VCaP (cell line): Measurements from ENCODE around the gene CFAP100.

Experiments
- H3K27ac ChIP-seq: fragments of 450-650 bp; 2 replicates; pipeline ENCODE4 v1.5.1; 2017
- TF ChIP-seq, protein P1 (sequence below): fragments of 450-650 bp; conservative IDR thresholded peaks from 2 replicates; pipeline ENCODE4 v1.5.1; 2017; ENCODE audit warnings: mild to moderate bottlenecking, moderate library complexity

CFAP100 gene

DNA sequence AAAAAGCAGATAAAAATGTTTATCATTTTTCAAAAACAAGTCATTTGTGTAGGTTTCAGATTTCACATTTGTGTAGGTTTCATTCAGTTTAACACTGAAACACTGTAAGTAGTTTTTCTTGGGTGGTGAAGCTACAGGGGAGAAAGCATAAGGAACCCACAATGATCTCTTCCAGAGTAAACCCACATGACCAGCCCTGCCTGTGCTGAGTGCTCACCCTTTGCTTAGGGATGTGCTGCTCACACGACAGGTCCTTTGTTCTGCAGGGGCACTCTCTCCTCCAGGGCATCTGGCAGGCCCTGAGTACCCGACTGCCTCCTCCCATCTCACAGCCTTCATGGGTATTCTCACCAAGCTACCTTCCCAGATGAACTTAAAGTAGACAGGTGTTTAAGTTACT is 52.1 kb downstream of the CFAP100 start:
- TF ChIP-seq, protein P1, sequence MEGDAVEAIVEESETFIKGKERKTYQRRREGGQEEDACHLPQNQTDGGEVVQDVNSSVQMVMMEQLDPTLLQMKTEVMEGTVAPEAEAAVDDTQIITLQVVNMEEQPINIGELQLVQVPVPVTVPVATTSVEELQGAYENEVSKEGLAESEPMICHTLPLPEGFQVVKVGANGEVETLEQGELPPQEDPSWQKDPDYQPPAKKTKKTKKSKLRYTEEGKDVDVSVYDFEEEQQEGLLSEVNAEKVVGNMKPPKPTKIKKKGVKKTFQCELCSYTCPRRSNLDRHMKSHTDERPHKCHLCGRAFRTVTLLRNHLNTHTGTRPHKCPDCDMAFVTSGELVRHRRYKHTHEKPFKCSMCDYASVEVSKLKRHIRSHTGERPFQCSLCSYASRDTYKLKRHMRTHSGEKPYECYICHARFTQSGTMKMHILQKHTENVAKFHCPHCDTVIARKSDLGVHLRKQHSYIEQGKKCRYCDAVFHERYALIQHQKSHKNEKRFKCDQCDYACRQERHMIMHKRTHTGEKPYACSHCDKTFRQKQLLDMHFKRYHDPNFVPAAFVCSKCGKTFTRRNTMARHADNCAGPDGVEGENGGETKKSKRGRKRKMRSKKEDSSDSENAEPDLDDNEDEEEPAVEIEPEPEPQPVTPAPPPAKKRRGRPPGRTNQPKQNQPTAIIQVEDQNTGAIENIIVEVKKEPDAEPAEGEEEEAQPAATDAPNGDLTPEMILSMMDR = no peak
- H3K27ac ChIP-seq = no peak overlapping the region

DNA sequence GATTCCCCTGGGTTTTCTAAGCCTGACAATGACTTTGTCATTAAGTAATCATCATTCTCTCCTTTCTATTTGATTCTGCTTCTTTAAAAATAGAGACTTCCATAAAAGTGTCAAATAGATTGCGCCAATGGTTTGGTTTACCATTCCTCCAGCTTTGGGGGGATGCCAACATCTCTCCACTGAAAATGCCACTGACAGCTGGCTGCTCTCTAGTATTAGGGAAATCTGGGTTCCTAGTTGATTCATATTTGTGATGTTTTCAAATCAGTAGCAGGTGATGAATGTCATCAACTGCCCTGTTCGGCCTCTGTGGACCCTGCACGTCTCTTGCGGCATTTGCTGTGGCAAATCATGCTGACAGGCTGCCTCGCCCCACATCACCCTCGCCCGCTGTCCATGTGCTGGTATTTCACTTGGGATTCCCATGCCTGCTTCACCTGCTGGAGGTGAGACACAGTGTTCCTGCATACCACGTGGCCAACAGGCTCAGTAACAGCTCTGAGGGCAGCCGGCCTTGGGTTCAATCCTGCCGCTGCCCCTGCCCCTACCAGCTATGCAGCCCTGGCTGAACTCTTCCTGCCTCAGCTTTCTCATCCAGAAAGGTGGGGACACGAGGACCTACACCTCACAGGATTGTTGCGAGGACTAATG is 52.9 kb downstream of the CFAP100 start:
- no peak overlapping the region for H3K27ac ChIP-seq
- TF ChIP-seq, protein P1 = no peak

DNA sequence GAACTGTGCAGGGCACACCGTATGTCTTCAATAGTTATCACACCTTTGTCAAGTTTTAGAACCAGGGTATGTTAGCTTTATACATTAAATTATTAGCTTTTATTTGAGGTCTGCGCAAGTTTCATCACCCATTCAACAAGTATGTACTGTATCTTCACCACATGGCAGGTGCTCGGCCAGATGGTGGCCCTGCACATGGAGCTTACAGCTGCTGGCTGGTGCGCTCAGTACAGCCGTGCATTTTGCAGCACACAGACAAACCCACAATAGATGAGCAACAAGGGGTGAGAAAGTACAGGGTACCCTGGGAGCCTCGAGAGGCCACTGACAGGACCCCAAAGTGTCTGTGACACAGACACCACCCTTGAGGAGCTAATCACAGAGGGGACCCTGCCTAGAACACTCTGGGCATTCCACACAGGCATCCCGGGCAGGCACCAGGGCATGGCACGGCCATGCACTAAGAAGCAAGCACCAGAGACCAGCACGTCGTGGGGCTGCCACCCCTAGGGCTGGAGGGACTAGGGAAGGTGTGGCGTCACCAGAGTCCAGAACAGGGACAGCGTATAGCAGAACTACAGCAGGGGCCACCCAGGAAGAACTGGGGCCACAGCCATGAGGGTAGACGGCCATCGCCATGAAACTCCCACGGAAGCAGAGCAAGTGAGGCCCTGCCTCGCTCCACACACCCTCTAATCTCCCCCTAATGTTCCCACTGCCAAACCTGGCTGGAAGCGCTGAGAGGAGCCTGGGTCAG is 53.6 kb downstream of the CFAP100 start:
- TF ChIP-seq, protein P1 = no peak
- H3K27ac ChIP-seq = no peak overlapping the region

DNA sequence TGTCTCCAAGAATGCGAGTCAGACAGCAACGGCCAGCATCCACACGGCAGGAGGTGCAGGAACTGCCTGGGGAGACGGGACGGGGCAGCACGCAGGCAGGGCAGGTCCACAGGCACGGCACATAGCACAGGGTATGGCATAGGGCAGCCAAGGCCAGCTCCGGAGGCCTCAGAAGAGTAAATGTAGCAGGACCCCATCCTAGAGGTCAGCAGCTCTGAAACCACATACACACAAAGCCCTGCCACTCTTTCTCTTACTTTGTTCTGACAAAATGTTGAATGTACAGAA is 54.1 kb downstream of the CFAP100 start:
- TF ChIP-seq, protein P1 = no peak

DNA sequence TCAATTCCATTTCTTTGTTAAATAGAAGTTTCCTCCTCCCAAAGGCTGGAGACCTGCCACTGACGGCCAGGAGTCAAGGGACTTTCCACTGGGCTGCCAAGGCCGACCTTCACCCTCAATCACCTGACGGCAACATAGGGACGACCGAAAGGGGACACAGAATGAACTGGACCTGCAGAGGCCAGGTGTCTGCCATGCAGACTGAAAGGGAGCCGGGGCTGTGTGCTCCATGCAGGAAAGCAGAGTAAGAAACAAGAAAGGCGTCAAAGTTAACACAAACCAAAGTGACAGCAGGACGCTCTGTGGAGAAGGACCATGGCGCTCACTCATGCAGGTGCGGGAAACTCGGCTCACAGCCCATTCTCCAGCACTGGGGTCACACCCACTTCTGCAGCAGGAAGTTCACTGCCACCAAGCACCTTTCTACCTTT is 54.9 kb downstream of the CFAP100 start:
- no peak overlapping the region for H3K27ac ChIP-seq
- TF ChIP-seq, protein P1 = no peak

More for the DNA sequence above, 54.1 kb downstream of the CFAP100 start:
- H3K27ac ChIP-seq = no peak overlapping the region

DNA sequence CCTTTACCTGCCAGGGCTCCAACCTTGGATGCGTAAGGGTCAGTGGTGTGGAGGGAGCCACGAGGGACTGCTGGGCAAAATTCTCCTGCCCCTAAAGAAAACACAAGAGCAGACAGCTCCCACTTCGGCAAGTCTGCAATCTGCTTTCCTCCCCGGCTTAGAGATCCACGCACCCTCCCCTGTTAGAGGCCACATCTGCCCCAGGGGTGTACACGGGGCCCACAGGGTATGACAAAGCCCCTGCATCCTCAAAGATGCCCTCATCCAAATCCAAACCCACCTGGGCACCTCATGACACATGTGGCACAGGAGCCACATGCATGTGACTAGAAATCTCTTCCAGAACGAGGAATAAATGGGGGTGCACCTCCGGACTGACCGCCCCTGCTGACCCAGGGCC is 55.5 kb downstream of the CFAP100 start:
- TF ChIP-seq, protein P1 = no peak
- H3K27ac ChIP-seq = no peak overlapping the region

DNA sequence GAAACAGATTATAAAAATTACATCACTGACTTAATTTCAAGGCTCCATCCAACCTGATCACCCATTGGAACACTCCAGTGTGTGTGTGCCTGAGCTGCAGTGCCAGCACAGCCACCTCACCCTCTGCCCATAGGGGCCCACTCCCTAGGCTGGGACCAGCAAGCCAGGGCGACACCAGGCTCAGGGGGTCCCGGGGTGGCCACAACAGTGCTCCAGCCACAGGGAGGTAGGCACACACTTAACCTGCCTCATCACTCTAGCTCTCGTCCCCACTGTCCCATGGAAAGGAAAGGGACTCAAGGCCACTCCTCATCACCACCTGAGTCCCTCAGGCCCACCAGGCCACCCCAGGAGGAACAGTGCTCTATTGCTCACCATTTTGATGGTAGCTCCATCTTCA is 56.0 kb downstream of the CFAP100 start:
- no peak overlapping the region for H3K27ac ChIP-seq
- TF ChIP-seq, protein P1 = no peak
